Neuronal stem cell (in vitro differentiated cells): ENCODE results near the gene PROSER3.
A peak's percentile ranks its signal among the peaks of the same experiment; 100 is the strongest.

Experiments
- DNase-seq: peaks from one replicate; pipeline ENCODE4 v3.0.0-alpha.2; 2013; ENCODE audit warnings: low spot score
- H2AFZ ChIP-seq: one replicate; pipeline ENCODE4 v1.6.1; 2013; ENCODE audit warnings: mild to moderate bottlenecking, low read length, inconsistent platforms
- H2AK5ac ChIP-seq: 2 replicates; pipeline ENCODE4 v1.6.1; 2013; ENCODE audit warnings: low read depth, mild to moderate bottlenecking, inconsistent platforms, low read length, moderate library complexity, mixed read lengths
- H2BK120ac ChIP-seq: 2 replicates; pipeline ENCODE4 v1.6.1; 2013; ENCODE audit warnings: low read depth, mild to moderate bottlenecking, inconsistent platforms, low read length, moderate library complexity, mixed read lengths
- H2BK12ac ChIP-seq: one replicate; pipeline ENCODE4 v1.6.1; 2013; ENCODE audit warnings: low read length, inconsistent platforms
- H2BK15ac ChIP-seq: 2 replicates; pipeline ENCODE4 v1.6.1; 2013; ENCODE audit warnings: mild to moderate bottlenecking, low read length, inconsistent platforms, mixed read lengths
- H2BK5ac ChIP-seq: one replicate; pipeline ENCODE4 v1.6.1; 2013; ENCODE audit warnings: inconsistent platforms, mild to moderate bottlenecking, low read length, moderate library complexity
- H3K14ac ChIP-seq: one replicate; pipeline ENCODE4 v1.6.1; 2013; ENCODE audit warnings: low read length, inconsistent platforms
- H3K18ac ChIP-seq: 2 replicates; pipeline ENCODE4 v1.6.1; 2013; ENCODE audit warnings: low read length, inconsistent platforms
- H3K23ac ChIP-seq: 2 replicates; pipeline ENCODE4 v1.6.1; 2013; ENCODE audit warnings: low read depth, mild to moderate bottlenecking, mixed read lengths, low read length, inconsistent platforms; ENCODE audit not compliant: poor library complexity
- H3K27ac ChIP-seq: replicated peaks from 3 replicates; pipeline ENCODE4 v1.5.1; 2013; ENCODE audit warnings: low read length, inconsistent platforms
- H3K27me3 ChIP-seq, 3 experiments: 2 replicates each; pipeline ENCODE4 v1.6.1; 2013; ENCODE audit warnings: low read length in 3 of 3, mild to moderate bottlenecking in 2 of 3, inconsistent platforms in 1 of 3, low read depth in 1 of 3, mixed read lengths in 1 of 3, moderate library complexity in 1 of 3; ENCODE audit not compliant: control insufficient read depth in 3 of 3, insufficient read depth in 3 of 3
- H3K36me3 ChIP-seq, 2 donors: replicated peaks in 1 of 2; 2 replicates each; pipeline ENCODE4 v1.6.1; 2013; ENCODE audit warnings: low read length in 2 of 2; ENCODE audit not compliant: control insufficient read depth in 2 of 2, insufficient read depth in 2 of 2
- H3K4ac ChIP-seq: 2 replicates; pipeline ENCODE4 v1.6.1; 2013; ENCODE audit warnings: inconsistent platforms, mild to moderate bottlenecking, low read length, moderate library complexity
- H3K4me1 ChIP-seq, 2 donors: 1 replicate in 1 of 2; 2 replicates in 1 of 2; pipeline ENCODE4 v1.6.1; 2013; ENCODE audit warnings: low read length in 2 of 2, low read depth in 1 of 2; ENCODE audit not compliant: control insufficient read depth in 2 of 2, insufficient read depth in 1 of 2
- H3K4me2 ChIP-seq: one replicate; pipeline ENCODE4 v1.6.1; 2013; ENCODE audit warnings: mild to moderate bottlenecking, low read length, inconsistent platforms; ENCODE audit not compliant: insufficient read depth, poor library complexity, severe bottlenecking
- H3K4me3 ChIP-seq, 2 donors: 2 replicates each; pipeline ENCODE4 v1.5.1; 2013; ENCODE audit warnings: low read length in 2 of 2, mild to moderate bottlenecking in 2 of 2, inconsistent platforms in 1 of 2, moderate library complexity in 1 of 2
- H3K79me1 ChIP-seq: one replicate; pipeline ENCODE4 v1.6.1; 2013; ENCODE audit warnings: low read depth, mild to moderate bottlenecking, inconsistent platforms, low read length, moderate library complexity
- H3K9ac ChIP-seq: one replicate; pipeline ENCODE4 v1.6.1; 2013; ENCODE audit warnings: mild to moderate bottlenecking, low read depth, low read length, inconsistent platforms; ENCODE audit not compliant: poor library complexity
- H3K9me3 ChIP-seq, 2 donors: replicated peaks in 1 of 2; 2 replicates each; pipeline versions ENCODE3 to v1.6.1; 2013; ENCODE audit warnings: low read length in 2 of 2, mild to moderate bottlenecking in 2 of 2, inconsistent platforms in 1 of 2, low read depth in 1 of 2, mixed read lengths in 1 of 2, moderate library complexity in 1 of 2; ENCODE audit not compliant: control insufficient read depth in 2 of 2, insufficient read depth in 1 of 2
- H4K8ac ChIP-seq: one replicate; pipeline ENCODE4 v1.6.1; 2013; ENCODE audit warnings: low read depth, mild to moderate bottlenecking, inconsistent platforms, low read length, moderate library complexity
- H4K91ac ChIP-seq: one replicate; pipeline ENCODE4 v1.6.1; 2013; ENCODE audit warnings: low read length, low read depth, mild to moderate bottlenecking, inconsistent platforms; ENCODE audit not compliant: poor library complexity
- WGBS, 2 donors: extraction: QIAGEN DNeasy Blood & Tissue Kit; methylation state at CpG; one replicate each; pipeline ENCODE4 v1.1.7; 2013; ENCODE audit warnings: missing lambda C conversion rate in 2 of 2, mixed read lengths in 1 of 2; ENCODE audit not compliant: insufficient read length in 2 of 2, insufficient replicate concordance in 1 of 2; ENCODE audit errors: extremely low coverage in 2 of 2; 5-methylcytosine and 5-hydroxymethylcytosine counted together

The PROSER3 gene

DNA sequence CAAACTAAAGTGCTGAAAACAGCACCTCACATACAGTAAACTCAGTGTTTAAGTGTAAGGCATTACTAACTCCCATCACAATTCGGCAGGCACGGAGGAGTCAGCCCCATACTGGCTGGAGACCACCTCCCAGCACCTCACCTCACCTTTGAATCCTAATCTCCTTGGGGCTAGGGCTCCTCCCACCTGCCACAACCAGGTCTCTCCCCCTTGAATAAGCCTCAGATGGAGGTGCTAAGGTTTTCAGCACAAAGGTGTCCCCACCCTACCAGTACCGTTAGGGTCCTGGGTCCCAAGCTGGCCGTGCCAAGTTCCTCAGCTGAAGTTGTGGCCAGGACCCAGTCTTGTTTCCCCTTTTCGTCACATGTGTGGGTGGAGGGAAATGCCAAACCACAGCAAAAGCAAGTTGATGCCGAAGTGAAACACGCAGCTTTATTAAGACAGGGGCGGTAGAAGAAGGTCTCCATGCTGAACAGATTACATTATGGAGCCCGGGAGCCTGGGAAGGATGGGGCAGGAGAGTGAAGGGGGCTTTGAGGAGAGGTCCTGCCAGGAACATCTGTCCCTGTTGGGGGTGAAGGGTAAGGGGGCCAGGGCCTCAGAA, 15.8 kb upstream of the PROSER3 start, which contains the start of gene IGFLR1:
Gene IGFLR1, minus strand, starts transcription at position 332 of the 604 bp plus-strand sequence. CDS start 1,272 bp downstream, outside the sequence.
- Histone ChIP-seq H4K8ac (no peak within 1 kb of the TSS), H3K23ac (no peak within 1 kb of the TSS), H3K9me3 (no peaks in the 10 kb centered on the region), H3K36me3 (peaks cover 22 to 32% of the 10 kb centered on the region in 2 donors), H3K4ac (no peak within 1 kb of the TSS), H3K79me1 (peaks cover 8% of the 10 kb centered on the region), H3K4me3 (peak within 1 kb of the TSS in 1 of 2 donors; percentile 63), H3K9ac (no peak within 1 kb of the TSS), H2AFZ (no peak within 1 kb of the TSS), H3K4me2 (peak within 1 kb of the TSS; percentile 52), H4K91ac (no peak within 1 kb of the TSS), H3K27ac (peak within 1 kb of the TSS; percentile 98), H2BK5ac (peak within 1 kb of the TSS; percentile 84), H2AK5ac (peak within 1 kb of the TSS; percentile 51), H3K27me3 (no peaks in the 10 kb centered on the region), H3K14ac (no peak within 1 kb of the TSS), H3K4me1 (peaks cover 8 to 14% of the 10 kb centered on the region in 2 donors), H3K18ac (no peak within 1 kb of the TSS), H2BK12ac (no peak within 1 kb of the TSS), H2BK15ac (no peak within 1 kb of the TSS), H2BK120ac (no peak within 1 kb of the TSS)
- DNase-seq = no peak
- no CpG with 5 or more reads among the region's 9 CpGs for WGBS, 2 donors

DNA sequence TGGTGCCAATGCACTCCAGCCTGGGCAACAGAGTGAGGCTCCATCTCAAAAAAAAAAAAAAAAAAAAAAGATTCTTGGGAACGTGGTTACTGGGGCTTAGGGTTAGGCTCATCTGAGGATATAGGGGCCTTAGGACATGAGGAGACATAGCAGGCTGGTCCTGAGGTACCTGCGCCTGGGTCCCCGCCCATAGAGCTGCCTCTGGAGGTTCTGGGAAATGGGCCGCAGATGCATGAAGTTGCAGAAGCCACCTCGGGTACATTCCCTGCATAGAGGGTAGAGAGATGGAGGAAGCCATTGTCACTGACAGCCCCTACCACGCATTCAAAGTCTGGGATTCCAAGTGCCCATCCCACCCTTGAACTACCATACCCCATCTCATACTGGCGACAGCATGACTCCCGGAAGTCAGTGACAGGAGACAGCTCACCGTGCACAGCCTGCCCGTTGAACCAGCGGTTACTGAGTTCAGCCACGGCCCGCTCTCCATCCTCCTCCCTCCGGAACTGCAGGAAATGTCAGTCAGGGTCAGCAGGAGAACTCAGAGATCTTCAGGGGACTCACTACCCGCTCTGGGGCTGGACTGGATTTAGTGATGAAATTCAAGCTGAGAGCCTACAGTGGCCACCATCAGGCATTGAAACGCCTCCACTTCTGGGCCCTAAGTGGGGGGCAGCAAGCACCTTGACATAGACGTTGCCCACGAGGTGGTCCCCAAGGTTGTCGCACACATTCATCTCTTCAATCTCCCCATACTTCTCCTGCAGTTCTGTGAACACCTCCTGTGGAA, 14.1 kb upstream of the PROSER3 start:
- Histone ChIP-seq H3K18ac (no peak overlapping the region), H3K79me1 (peaks cover 11% of the 10 kb centered on the region), H3K4me1 (peaks cover 10 to 14% of the 10 kb centered on the region in 2 donors), H3K23ac (no peak overlapping the region), H3K4me3 (peak overlapping the region in 1 of 2 donors; percentile 74), H3K9me3 (no peaks in the 10 kb centered on the region), H4K91ac (no peak overlapping the region), H2AFZ (no peak overlapping the region), H2AK5ac (peak overlapping the region; percentile 70), H3K4me2 (peak overlapping the region; percentile 76), H2BK5ac (no peak overlapping the region), H3K36me3 (peaks cover 7 to 16% of the 10 kb centered on the region in 2 donors), H3K9ac (no peak overlapping the region), H2BK120ac (no peak overlapping the region), H2BK15ac (no peak overlapping the region), H4K8ac (no peak overlapping the region), H3K14ac (no peak overlapping the region), H3K4ac (no peak overlapping the region), H2BK12ac (no peak overlapping the region), H3K27me3 (no peaks in the 10 kb centered on the region), H3K27ac (no peak overlapping the region)
- WGBS, 2 donors = no CpG with 5 or more reads among the region's 19 CpGs
- DNase-seq = no peak

DNA sequence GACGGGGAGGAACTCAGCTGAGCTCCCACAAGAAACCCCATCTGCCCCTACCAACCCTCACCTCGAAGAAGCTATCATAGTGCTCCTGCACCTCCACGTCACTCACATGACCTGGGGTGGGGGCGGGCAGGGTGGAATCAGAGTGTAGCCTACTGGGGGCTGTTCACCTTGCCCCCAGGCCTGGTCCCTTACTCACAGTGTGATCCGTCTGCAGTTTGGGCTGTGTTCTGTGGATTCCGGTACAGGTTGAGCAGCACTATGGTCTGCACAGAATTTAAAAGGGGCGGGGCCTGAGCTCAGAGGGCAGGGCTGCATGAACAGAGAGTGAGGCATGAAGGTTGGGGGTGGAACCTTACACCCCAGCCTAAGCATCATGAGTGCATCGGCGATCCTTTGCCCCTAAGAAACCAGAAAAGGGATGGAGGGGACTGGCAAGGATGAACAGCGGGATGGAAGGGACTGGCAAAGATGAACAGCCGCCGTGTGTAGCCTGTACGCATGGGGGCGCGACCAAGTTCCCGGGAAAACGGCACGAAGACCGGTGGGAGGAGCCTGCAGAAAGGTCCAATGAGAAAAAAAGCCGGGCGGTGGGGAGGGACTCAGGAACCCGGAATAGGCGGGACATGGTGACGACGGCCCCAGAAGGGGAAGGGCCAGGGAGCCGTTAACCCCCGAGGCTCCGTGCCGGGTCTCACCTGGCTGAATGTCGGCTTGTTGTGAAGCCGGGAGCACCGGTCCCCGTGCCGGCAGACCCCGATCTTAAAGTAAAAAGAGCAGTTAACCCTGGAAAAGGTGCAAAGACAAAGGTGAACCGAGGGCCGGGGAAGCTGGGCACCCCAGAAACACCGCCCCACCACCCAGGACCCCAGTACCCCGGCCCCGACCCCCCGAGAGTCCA, 13.3 kb upstream of the PROSER3 start:
- DNase-seq = peak; percentile 94
- Histone ChIP-seq H3K27me3 (no peaks in the 10 kb centered on the region), H3K9me3 (no peaks in the 10 kb centered on the region), H3K4me1 (peaks cover 11 to 15% of the 10 kb centered on the region in 2 donors), H3K4me2 (peak overlapping the region; percentile 76), H2AFZ (peak overlapping the region; percentile 91), H3K23ac (no peak overlapping the region), H2BK5ac (peak overlapping the region; percentile 62), H3K9ac (peak overlapping the region; percentile 80), H4K8ac (no peak overlapping the region), H3K27ac (peak overlapping the region; percentile 90), H3K4me3 (peak overlapping the region; percentile 74 to 86), H2BK12ac (no peak overlapping the region), H2BK120ac (no peak overlapping the region), H3K36me3 (peaks cover 6 to 8% of the 10 kb centered on the region in 2 donors), H3K18ac (peak overlapping the region; percentile 67), H2AK5ac (peak overlapping the region; percentile 70), H4K91ac (no peak overlapping the region), H2BK15ac (no peak overlapping the region), H3K79me1 (peaks cover 10% of the 10 kb centered on the region), H3K4ac (no peak overlapping the region), H3K14ac (no peak overlapping the region)
- no CpG with 5 or more reads among the region's 41 CpGs for WGBS, 2 donors
